Measurements from ENCODE around the gene KCNK10. TPM values are rescaled to one million over a fixed set of nuclear protein-coding genes. Genes with fewer than 3 reads are reported as not detected.

The KCNK10 gene
- polyA plus RNA-seq, 2 of the 4 experiments (the other 2 are of a cell fraction) = not detected

DNA sequence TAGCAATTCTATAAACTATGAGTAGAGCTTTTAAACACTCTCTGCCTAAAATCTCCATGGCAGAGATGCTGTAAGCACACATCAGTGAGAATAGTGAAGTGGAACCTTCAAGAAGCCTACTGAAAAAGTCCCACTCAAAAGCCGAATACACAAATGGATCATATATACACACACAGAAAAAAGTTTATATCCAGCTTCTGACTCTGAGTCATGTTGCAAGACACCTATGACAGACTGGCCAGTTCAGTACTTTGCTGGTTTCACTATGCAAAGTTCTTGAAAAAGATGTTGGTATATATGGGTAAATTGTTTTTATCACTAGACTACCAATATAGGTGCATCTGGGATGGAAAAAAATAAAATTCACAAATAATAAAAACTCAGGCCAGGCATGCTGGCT is 126.1 kb downstream of the KCNK10 start:
- no peak for ATAC-seq
- Histone ChIP-seq H3K4me2 (no peak overlapping the region), H3K4me3 (no peak overlapping the region), H3K27ac (no peak overlapping the region), H3K4me1 (no peaks in the 10 kb centered on the region), H3K9me3 (no peaks in the 10 kb centered on the region)
- DNase-seq (ENCODE audit: low read depth in 1 of 2, low spot score in 1 of 2) = no peak
- no peak for FAIRE-seq
- TF ChIP-seq POLR2A (IDR thresholded peaks at IDR 0.05; ENCODE audit: low read length) (no peak), PHF8 (IDR thresholded peaks at IDR 0.05; ENCODE audit: borderline replicate concordance, low read depth) (no peak), GATA3 (IDR thresholded peaks at IDR 0.05; ENCODE audit: borderline replicate concordance) (no peak), CHD2 (IDR thresholded peaks at IDR 0.05; ENCODE audit: low read length, partially characterized antibody) (no peak), KDM5A (IDR thresholded peaks at IDR 0.05) (no peak), HOXA7 (CRISPR knock-in tag; IDR thresholded peaks at IDR 0.05) (no peak), CHD4 (IDR thresholded peaks at IDR 0.05; ENCODE audit: borderline replicate concordance) (no peak), RFX5 (IDR thresholded peaks at IDR 0.05) (no peak), ESRRA (IDR thresholded peaks at IDR 0.05; ENCODE audit: borderline replicate concordance, low read length) (no peak)
- POLR2A ChIA-PET = no interaction called here
- 71% methylated on average over 1 of the region's 1 CpG for WGBS (ENCODE audit: missing lambda C conversion rate)
- CTCF ChIA-PET = interaction anchor here (1.4 to 5.7 kb wide), 2 partner anchors 8 to 183 kb away, joined by 4 to 37 read pairs; no protein-coding TSS in a partner anchor

DNA sequence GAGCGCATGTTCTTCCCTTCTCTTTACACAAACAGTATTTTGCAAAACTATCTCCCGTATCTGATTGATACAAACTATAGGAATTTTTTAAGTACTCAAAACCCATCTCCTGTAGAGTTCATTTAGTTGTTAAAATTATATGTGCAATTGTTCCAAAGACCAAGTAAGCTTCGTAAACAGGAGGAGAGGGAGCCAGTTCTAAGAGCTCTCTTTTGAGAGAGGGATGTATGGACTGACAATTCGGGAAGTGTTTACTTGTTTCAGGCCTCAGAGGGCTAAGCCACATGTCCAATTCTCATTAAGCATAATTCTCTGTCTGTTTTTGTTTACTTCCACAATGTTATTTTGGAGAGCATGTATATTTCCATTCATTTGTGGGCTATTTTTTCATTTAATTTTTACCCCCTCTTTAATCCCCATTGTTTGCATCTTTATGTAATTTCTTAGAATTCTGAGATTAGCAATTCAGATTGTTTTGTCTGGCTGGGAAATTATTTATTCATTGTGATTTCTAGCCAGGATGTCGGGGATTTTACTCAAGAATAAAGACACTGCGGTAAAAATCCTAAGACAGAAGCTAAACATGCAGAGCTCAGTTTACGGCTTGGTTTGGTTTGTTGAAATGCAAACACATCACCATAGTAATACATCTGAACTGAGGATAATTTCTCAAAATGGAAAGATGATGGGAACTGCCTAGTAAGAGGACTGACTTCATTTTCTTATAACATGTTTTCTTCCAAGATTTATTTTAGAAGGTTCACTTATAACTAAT is 126.8 kb downstream of the KCNK10 start:
- Histone ChIP-seq H3K27ac (no peak overlapping the region), H3K4me1 (no peaks in the 10 kb centered on the region), H3K4me3 (no peak overlapping the region), H3K9me3 (no peaks in the 10 kb centered on the region), H3K4me2 (no peak overlapping the region)
- DNase-seq (ENCODE audit: low read depth in 1 of 2, low spot score in 1 of 2) = no peak
- FAIRE-seq = no peak
- ChIA-PET POLR2A (interaction anchor here (0.6 kb wide), 1 partner anchor 149 kb away, joined by 3 read pairs; no protein-coding TSS in a partner anchor), CTCF (interaction anchor here (1.4 to 5.7 kb wide), 2 partner anchors 8 to 184 kb away, joined by 4 to 37 read pairs; no protein-coding TSS in a partner anchor)
- TF ChIP-seq TFCP2L1 (CRISPR knock-in tag; IDR thresholded peaks at IDR 0.05) = no peak
- WGBS (ENCODE audit: missing lambda C conversion rate) = 51% methylated on average over 7 of the region's 7 CpGs
- ATAC-seq = no peak

DNA sequence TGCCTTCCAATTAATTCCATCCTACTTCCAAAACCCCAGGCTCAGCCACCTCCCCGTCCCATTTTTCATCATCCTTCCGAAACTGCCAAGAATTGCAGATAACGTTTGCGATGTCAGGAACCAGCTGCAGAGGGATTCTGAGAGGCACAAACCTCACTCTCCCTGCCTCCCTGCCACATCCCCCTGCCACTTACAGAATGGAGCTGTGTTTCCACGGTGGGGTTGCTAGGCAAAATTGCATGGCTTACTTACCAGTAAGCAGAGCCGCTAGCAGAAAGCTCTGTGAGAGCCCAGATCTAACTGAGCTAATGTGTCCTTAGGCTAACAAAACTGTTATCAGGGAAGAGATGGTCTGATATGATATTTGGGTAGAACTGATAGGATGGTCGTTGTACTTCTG is 127.4 kb downstream of the KCNK10 start:
- Histone ChIP-seq H3K9me3 (no peaks in the 10 kb centered on the region), H3K27ac (no peak overlapping the region), H3K4me3 (no peak overlapping the region), H3K4me2 (no peak overlapping the region), H3K4me1 (no peaks in the 10 kb centered on the region)
- DNase-seq (ENCODE audit: low read depth in 1 of 2, low spot score in 1 of 2) (no peak), FAIRE-seq (no peak), ATAC-seq (0 out of 6 replicates have a peak, but pooled peaks of 1 of the 2 experiments have one; percentile 29)
- POLR2A ChIA-PET = interaction anchor here (0.6 kb wide), 1 partner anchor 150 kb away, joined by 3 read pairs; no protein-coding TSS in a partner anchor
- TF ChIP-seq ZFP36 (IDR thresholded peaks at IDR 0.05; ENCODE audit: borderline replicate concordance, partially characterized antibody) (peak; percentile 39), RARB (CRISPR knock-in tag; IDR thresholded peaks at IDR 0.05) (no peak)
- CTCF ChIA-PET = interaction anchor here (0.7 to 1.4 kb wide), 3 partner anchors 9 to 250 kb away, joined by 3 to 4 read pairs (median 3); no protein-coding TSS in a partner anchor
- 33% methylated on average over 7 of the region's 7 CpGs for WGBS (ENCODE audit: missing lambda C conversion rate)

DNA sequence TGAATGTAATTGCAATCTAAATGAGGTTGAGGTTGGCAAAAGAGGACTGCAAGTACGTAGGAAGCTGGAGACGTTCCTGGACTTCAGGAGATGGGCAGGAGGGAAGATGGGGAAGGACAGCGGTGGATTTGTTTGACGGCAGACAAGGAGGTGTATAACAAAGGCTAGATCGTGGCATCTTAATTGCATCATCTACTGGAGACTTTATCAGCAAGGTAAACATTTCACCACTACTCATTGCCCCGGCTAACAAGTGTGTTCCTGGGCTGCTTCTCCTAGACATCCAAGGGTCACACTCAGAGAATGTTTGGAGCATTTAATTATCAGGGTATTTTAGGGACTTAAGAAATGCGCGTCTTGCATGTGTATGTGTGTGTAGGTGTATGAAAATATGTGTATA is 128.5 kb downstream of the KCNK10 start:
- Histone ChIP-seq H3K9me3 (no peaks in the 10 kb centered on the region), H3K4me2 (peak overlapping the region; percentile 5; the same call in 1 of the 3 replicates), H3K27ac (no peak overlapping the region), H3K4me1 (no peaks in the 10 kb centered on the region), H3K4me3 (no peak overlapping the region)
- WGBS (ENCODE audit: missing lambda C conversion rate) = 10% methylated on average over 8 of the region's 8 CpGs
- peak in 1 of 2 experiments; percentile 19 for DNase-seq (ENCODE audit: low read depth in 1 of 2, low spot score in 1 of 2)
- ChIA-PET POLR2A (no interaction called here), CTCF (interaction anchor here (0.6 to 0.9 kb wide), 2 partner anchors 78 to 249 kb away, joined by 3 to 5 read pairs; no protein-coding TSS in a partner anchor)
- TF ChIP-seq HOXA7 (CRISPR knock-in tag; IDR thresholded peaks at IDR 0.05) (no peak), POLR2A (IDR thresholded peaks at IDR 0.05; ENCODE audit: low read length) (no peak), TFCP2L1 (CRISPR knock-in tag; IDR thresholded peaks at IDR 0.05) (no peak), CHD4 (IDR thresholded peaks at IDR 0.05; ENCODE audit: borderline replicate concordance) (no peak)
- peak in 1 of 2 experiments; percentile 19; a peak in 1 of 6 replicates for ATAC-seq
- no peak for FAIRE-seq

DNA sequence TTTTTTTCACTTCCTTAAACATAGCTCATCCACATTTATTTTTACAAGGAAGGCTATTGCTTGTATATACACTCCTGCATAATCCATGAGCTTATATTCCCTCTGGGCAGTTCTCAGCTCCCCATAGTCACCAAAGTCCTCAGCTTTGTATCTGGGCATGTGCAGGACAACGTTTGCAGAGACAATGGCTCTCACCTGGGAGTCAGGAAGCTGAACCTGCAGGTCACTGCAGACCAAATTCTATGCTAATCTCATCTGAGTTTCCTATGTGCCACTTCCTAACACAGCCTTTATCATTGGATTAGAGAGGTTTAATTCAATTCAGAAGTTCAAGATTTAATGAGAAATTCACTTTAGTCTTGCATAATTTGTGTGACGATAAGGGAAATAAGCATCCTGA is 131.5 kb downstream of the KCNK10 start:
- no peak for FAIRE-seq

More for the DNA sequence above, 131.5 kb downstream of the KCNK10 start:
- CTCF ChIA-PET = interaction anchor here (2.1 to 5.1 kb wide), 3 partner anchors 23 to 191 kb away, joined by 6 to 76 read pairs (median 9); partner anchors contain the start of gene SPATA7
- H3K4me2 ChIP-seq = no peak overlapping the region
- 45% methylated on average over 2 of the region's 2 CpGs for WGBS (ENCODE audit: missing lambda C conversion rate)
- H3K27ac ChIP-seq = no peak overlapping the region
- no peaks in the 10 kb centered on the region for H3K9me3 ChIP-seq
- no peak for ATAC-seq
- TF ChIP-seq RNF2 (IDR thresholded peaks at IDR 0.05; ENCODE audit: borderline replicate concordance, low read depth) (no peak), RAD21 (conservative IDR thresholded peaks at IDR 0.05 in 1 of 2, IDR thresholded peaks at IDR 0.05 in 1 of 2) (no peak), JUN (IDR thresholded peaks at IDR 0.05) (no peak), CHD2 (IDR thresholded peaks at IDR 0.05; ENCODE audit: low read length, partially characterized antibody) (no peak)
- TF ChIP-seq, protein P1, sequence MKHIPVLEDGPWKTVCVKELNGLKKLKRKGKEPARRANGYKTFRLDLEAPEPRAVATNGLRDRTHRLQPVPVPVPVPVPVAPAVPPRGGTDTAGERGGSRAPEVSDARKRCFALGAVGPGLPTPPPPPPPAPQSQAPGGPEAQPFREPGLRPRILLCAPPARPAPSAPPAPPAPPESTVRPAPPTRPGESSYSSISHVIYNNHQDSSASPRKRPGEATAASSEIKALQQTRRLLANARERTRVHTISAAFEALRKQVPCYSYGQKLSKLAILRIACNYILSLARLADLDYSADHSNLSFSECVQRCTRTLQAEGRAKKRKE (CRISPR knock-in tag; IDR thresholded peaks at IDR 0.05; ENCODE audit: low read depth) = no peak
- DNase-seq (ENCODE audit: low read depth in 1 of 2, low spot score in 1 of 2) = no peak
- peaks cover 4% of the 10 kb centered on the region; the same call in 1 of the 3 replicates for H3K4me1 ChIP-seq
- no peak overlapping the region for H3K4me3 ChIP-seq
- POLR2A ChIA-PET = no interaction called here
